Islet precursor cell (in vitro differentiated cells): ENCODE results near the gene GATD1.
"Not testable (repeated sequence)": the region's sequence is repeated elsewhere in the genome, so short reads cannot be mapped to it uniquely, and the experiment has no call there.

Experiments
- DNase-seq: peaks from one replicate; pipeline ENCODE4 v3.0.0-alpha.2; 2018

Gene GATD1

GRCh38 chr11:761526-762108, 15.7 kb downstream of the GATD1 start:
- no peak for DNase-seq

GRCh38 chr11:760236-760635, 17.1 kb downstream of the GATD1 start:
- no peak for DNase-seq

GRCh38 chr11:749731-750130, 27.6 kb downstream of the GATD1 start:
- DNase-seq: no peak

DNA sequence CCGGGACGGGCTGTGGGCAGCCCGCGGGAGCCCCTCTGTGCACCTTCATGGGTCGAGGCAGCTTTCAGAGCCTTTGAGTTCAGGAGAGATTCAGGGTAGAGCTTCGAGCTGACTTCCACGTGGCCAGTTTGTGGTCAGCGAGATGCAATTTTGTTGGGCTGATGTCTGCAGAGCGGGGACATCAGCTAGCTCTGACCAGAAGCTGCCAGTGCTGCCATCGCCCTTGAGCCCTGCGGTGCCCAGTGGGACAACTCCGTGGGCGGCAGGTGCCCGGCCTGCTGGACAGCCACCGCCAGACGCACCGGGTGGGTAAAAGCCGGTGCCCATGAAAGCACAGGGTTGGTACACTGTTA, 29.3 kb downstream of the GATD1 start:
- DNase-seq: no peak

DNA sequence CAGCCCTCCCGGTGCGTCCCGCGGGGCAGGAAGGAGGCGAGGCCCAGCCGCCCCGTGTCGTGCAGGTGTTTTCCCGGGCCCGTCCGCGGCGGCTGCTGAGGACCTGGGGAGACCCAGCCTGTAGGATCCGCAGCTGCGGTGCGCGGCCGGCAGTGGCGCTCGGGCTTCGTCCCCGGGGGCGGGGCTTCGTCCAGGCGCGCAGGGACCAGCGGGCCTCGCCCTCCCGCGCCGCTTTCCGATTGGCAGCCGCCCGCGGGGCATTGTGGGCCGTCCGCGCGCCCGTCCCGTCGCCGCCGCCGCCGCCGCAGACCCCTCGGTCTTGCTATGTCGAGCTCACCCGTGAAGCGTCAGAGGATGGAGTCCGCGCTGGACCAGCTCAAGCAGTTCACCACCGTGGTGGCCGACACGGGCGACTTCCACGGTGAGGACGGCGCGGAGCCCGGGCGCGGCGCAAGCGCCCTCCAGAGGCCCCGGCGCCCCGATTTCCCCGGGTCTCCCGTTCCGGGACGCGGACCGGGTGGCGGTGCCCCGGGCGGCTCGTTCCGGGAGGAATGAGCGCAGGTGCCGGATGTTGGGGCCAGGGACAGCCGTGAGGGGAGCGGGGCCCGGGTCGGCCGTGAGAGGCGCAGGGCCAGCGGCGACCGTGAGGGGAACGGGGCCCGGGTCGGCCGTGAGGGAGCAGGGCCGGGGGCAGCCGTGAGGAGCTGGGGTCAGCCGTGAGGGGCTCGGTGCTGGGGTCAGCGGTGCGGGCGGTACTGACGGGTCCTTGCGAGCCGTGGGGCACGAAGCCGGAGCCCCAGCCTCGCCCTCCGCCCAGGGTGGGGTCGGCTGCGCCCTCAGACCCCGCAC, 29.9 kb downstream of the GATD1 start, which contains the start of gene TALDO1:
Gene TALDO1 (plus strand): TSS at position 307 of the 849 bp plus-strand sequence. CDS start 18 bp downstream, at position 325.
- peak; percentile 96 for DNase-seq

DNA sequence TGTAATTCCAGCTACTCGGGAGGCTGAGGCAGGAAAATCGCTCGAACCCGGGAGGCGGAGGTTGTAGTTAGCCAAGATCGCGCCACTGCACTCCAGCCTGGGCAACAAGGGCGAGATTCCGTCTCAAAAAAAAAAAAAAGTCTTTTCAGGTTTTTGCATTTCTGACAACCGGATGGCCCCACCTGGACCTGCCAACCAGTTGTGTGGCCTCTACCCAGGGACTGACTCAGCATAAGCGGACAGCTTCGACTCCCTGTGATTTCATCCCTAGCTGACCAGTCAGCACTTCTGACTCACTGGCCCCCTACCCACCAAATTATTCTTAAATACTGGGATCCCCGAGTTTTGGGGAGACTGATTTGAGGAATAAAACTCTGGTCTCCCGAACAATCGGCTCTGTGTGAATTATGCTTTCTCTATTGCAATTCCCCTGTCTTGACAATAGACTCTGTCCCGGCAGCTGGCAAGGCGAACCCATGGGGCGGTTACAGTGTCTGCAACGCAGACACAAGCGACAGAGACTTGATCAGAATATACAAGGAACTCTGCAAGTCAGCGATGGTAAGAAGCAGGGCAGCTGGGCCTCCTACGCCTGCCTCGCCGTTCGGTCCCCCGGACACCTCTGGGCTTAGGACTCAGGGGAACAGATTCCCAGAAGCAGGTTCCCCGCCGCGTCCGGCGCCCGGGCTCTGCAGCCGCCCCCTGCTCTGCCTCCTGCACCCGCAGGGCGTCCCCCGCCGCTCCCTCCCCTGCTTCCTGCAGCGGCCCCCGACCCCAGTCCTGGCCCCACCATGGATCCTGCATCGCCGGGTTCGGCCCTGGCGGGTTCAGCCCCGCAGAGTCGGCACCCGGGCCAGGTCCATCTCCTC, 30.8 kb downstream of the GATD1 start:
- DNase-seq: no peak

- DNase-seq: no peak
These were observed 31.9 kb downstream of the GATD1 start for GRCh38 chr11:745428-745827.

DNA sequence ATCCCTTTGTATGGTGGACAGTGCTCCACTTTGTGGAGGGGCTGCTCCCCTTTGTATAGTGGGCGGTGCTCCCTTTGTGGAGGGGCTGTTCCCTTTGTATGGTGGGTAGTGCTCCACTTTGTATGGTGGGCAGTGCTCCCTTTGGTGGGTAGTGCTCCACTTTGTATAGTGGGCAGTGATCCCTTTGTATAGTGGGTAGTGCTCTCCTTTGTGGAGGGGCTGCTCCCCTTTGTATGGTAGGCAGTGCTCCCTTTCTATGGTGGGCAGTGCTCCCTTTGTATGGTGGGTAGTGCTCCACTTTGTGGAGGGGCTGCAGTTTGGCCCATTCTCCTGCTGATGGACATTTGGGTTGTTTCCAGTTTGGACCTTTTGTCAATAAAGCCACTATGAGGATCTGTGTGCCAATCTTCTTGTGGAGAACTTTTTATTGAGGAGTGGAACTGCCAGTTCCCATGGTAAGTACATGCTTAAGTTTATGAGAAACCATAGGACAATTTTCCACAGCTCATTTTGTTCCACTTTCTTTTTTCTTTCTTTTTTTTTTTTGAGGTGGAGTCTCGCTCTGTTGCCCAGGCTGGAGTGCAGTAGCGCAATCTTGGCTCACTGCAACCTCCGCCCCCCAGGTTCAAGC, 34.6 kb downstream of the GATD1 start:
- DNase-seq: no peak

GRCh38 chr11:742156-742546, 35.1 kb downstream of the GATD1 start:
- DNase-seq: no peak

DNA sequence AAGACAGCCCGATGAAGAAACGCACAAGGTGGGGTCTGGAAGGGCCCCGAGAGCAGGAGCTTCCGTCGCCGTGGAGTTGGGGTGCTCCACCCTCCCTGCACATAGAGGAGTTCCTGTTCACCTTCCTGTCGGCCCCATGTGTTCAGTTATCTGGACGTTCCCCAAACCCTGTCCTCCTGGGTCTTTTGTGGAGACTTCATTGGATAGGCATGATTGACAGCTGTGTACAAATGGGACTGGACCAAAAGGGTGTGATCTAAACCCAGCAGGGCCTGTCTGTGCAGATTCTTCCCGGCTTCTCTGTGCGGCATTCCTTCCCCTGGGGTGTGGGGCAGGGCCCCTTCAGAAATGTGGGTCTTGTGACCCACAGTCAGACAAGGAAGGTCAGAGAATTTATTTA, 39.4 kb downstream of the GATD1 start:
- peak; percentile 79 for DNase-seq

- no peak for DNase-seq
These were observed 39.9 kb downstream of the GATD1 start for GRCh38 chr11:737366-737765.

DNA sequence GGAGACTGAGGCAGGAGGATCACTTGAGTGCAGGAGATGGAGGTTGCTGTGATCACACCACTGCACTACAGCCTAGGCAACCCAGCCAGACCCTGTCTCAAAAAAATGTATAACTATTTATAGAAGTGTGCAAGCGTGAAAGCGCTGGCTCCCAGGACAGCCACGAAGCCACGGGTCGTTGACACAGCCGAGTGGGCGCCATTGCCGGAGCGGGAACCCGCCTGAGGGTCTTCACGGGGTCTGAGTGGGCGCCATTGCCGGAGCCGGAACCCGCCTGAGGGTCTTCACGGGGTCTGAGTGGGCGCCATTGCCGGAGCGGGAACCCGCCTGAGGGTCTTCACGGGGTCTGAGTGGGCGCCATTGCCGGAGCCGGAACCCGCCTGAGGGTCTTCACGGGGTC, 42.7 kb downstream of the GATD1 start:
- not testable (repeated sequence) for DNase-seq

DNA sequence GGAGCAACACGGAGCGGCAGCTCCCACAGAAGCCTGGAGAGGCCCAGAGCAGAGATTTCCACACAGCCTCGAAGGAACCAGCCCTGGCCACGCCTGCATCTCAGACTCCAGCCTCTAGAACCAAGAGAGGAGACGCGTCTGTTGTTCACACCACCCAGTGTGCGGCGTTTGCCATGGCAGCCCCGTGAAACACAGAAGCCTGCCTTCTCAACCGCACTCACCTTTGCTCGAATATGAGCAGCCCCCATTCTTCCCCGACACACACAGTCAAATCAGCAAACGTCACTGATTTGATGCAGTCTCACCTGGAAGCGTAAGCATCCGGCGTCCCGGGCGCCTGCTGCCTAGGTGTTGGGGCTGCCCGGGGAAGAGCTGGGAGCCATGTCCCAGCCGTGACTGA, 44.2 kb downstream of the GATD1 start:
- no peak for DNase-seq

GRCh38 chr11:729492-730074, 47.7 kb downstream of the GATD1 start:
- DNase-seq: no peak

DNA sequence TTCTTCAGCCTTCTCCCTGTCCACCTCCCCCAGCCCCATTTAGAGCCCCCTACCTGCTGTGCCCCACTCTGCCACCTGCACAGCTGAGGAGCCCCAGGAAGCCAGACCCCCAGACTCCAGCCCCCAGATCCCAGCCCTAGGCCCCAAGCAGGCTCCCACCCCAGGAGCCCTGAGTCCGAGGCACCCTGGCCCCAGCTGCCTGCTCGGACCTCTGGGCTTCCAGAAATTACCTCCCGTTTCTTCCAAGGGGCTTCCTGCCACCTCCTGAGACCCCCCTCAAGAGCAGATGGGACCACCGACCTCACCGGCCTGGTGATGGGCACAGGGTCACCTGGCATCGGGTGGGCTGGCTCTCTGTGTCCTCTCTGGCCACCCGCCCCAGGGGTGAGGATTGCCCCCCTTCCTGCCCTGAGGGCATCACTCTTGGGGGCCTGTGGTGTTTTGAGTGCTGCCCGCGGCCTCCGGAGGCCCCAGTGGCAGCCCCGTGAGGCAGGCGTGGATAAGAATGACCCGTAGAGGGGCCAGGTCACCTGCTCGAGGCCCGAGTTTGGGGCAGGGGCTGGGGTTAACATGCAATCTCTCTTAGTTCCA, 48.3 kb downstream of the GATD1 start:
- no peak for DNase-seq

- DNase-seq: peak; percentile 96
These were observed 49.2 kb downstream of the GATD1 start for GRCh38 chr11:727859-728748.

GRCh38 chr11:727281-727701, 50.0 kb downstream of the GATD1 start:
- DNase-seq: no peak

DNA sequence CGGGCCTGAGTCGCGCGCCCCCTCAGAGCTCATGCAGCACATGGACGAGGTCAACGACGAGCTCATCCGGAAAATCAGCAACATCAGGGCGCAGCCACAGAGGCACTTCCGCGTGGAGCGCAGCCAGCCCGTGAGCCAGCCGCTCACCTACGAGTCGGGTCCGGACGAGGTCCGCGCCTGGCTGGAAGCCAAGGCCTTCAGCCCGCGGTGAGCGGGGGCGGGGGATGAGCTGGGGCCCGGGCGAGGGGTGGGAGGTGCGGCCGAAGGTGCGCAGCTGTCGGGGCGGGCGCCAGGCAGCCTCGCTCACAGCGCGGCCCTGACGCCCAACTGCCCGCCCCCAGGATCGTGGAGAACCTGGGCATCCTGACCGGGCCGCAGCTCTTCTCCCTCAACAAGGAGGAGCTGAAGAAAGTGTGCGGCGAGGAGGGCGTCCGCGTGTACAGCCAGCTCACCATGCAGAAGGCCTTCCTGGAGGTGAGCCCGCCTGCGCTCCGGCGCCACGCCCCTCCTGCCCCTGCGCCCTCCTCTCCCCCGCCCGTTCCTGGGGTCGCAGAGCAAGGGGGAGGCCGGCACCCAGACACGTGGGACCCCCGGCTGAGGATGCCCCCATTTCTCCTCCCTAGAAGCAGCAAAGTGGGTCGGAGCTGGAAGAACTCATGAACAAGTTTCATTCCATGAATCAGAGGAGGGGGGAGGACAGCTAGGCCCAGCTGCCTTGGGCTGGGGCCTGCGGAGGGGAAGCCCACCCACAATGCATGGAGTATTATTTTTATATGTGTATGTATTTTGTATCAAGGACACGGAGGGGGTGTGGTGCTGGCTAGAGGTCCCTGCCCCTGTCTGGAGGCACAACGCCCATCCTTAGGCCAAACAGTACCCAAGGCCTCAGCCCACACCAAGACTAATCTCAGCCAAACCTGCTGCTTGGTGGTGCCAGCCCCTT, 50.7 kb downstream of the GATD1 start:
- DNase-seq: no peak

DNA sequence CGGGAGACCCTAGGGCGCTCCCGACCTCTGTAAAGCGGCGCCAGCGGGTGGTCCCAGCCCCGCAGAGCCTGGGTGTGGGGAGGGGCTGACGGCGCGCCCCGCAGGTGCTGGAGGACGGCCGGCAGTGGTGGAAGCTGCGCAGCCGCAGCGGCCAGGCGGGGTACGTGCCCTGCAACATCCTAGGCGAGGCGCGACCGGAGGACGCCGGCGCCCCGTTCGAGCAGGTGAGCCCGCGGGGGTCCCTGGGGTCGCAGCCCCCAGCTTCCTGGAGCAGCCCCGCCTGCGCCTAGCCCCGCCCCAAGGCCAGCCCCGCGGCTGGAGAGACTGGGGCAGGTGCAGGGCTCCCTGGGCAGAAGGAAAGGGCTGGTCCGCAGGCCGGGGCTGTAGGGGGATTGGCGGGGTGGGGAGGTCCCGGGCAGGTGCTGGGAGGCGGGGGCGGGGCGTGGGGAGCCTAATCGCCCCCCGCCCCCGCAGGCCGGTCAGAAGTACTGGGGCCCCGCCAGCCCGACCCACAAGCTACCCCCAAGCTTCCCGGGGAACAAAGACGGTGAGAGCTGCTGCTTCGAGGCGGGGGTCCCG, 51.6 kb downstream of the GATD1 start:
- DNase-seq: no peak
